GM21737 (cell line): Measurements from ENCODE around the gene UBE2E2.

Source experiments
- ATAC-seq: cut with Tn5 transposase; IDR thresholded peaks from one replicate; pipeline ENCODE4 v1.9.1; 2021; ENCODE audit warnings: mild to moderate bottlenecking, moderate library complexity; ENCODE audit not compliant: unreplicated experiment

UBE2E2 gene

GRCh38 chr3:23566499-23566898 is 363.4 kb downstream of the UBE2E2 start:
- ATAC-seq = no peak

GRCh38 chr3:23567917-23568316 is 364.8 kb downstream of the UBE2E2 start:
- ATAC-seq = no peak

GRCh38 chr3:23573827-23574226 is 370.7 kb downstream of the UBE2E2 start:
- ATAC-seq = no peak

- ATAC-seq = no peak
Observed at GRCh38 chr3:23574822-23575315, 371.7 kb downstream of the UBE2E2 start.

GRCh38 chr3:23575697-23576096 is 372.6 kb downstream of the UBE2E2 start:
- no peak for ATAC-seq

- ATAC-seq = no peak
Observed at GRCh38 chr3:23576379-23576959, 373.3 kb downstream of the UBE2E2 start.

GRCh38 chr3:23580096-23580713 is 377.1 kb downstream of the UBE2E2 start:
- ATAC-seq = no peak

GRCh38 chr3:23583980-23584740 is 381.0 kb downstream of the UBE2E2 start:
- ATAC-seq = no peak

GRCh38 chr3:23587513-23587912 is 384.4 kb downstream of the UBE2E2 start:
- no peak for ATAC-seq

GRCh38 chr3:23588547-23588946 is 385.4 kb downstream of the UBE2E2 start:
- ATAC-seq = no peak

GRCh38 chr3:23589602-23590001 is 386.5 kb downstream of the UBE2E2 start:
- no peak for ATAC-seq

GRCh38 chr3:23590424-23591273 is 387.5 kb downstream of the UBE2E2 start:
- peak; percentile 61 for ATAC-seq

GRCh38 chr3:23591374-23591773 is 388.2 kb downstream of the UBE2E2 start:
- ATAC-seq = no peak

GRCh38 chr3:23592961-23593931 is 390.1 kb downstream of the UBE2E2 start:
- ATAC-seq = peak; percentile 59

GRCh38 chr3:23594066-23594465 is 390.9 kb downstream of the UBE2E2 start:
- no peak for ATAC-seq

- ATAC-seq = no peak
Observed at GRCh38 chr3:23594894-23595670, 392.0 kb downstream of the UBE2E2 start.

GRCh38 chr3:23595851-23596250 is 392.7 kb downstream of the UBE2E2 start:
- ATAC-seq = no peak

- ATAC-seq = no peak
Observed at GRCh38 chr3:23600167-23600871, 397.2 kb downstream of the UBE2E2 start.
